Measurements from ENCODE around the gene OR14A16. TPM values are rescaled to one million over a fixed set of nuclear protein-coding genes. Genes with fewer than 3 reads are reported as not detected.

The OR14A16 gene
- total and polyA plus RNA-seq, 3 donors from 2014 or later, result 0.62 TPM; not detected in 2

- intact Hi-C loops (cut with DNase I; ENCODE audit: low total_unique reads), result no loop called here
- 31 to 34% methylated on average over 15 of the region's 15 CpGs for WGBS, 2 donors
- no peak for TF ChIP-seq POLR2A (IDR thresholded peaks at IDR 0.05)
- TF ChIP-seq CTCF (IDR thresholded peaks at IDR 0.05), result no peak
- peak overlapping the region; percentile 61 to 67 for H3K4me3 ChIP-seq
- H3K36me3 ChIP-seq (ENCODE audit: low read depth, missing control alignments), result no peaks in the 10 kb centered on the region
- no peaks in the 10 kb centered on the region for H3K4me1 ChIP-seq
- no peaks in the 10 kb centered on the region for H3K9me3 ChIP-seq
- H3K27ac ChIP-seq, result peak overlapping the region in 1 of 2 donors; percentile 56
- peak; percentile 20 for DNase-seq
- H3K27me3 ChIP-seq, result no peaks in the 10 kb centered on the region
These were observed 34.2 kb upstream of the OR14A16 start for GRCh38 chr1:247857985-247858619.

- H3K9me3 ChIP-seq, result no peaks in the 10 kb centered on the region
- WGBS, 2 donors, result 1 to 2% methylated on average over 14 to 86 of the region's 109 CpGs
- peak; percentile 63 for DNase-seq
- H3K4me1 ChIP-seq, result no peaks in the 10 kb centered on the region
- no peaks in the 10 kb centered on the region for H3K36me3 ChIP-seq (ENCODE audit: low read depth, missing control alignments)
- no peak for TF ChIP-seq POLR2A (IDR thresholded peaks at IDR 0.05)
- TF ChIP-seq CTCF (IDR thresholded peaks at IDR 0.05), result peak in 1 of 3 experiments; percentile 17
- peak within 1 kb of the TSS; percentile 61 to 67 for H3K4me3 ChIP-seq
- H3K27me3 ChIP-seq, result no peaks in the 10 kb centered on the region
- intact Hi-C loops (cut with DNase I; ENCODE audit: low total_unique reads), result no loop called here
- H3K27ac ChIP-seq, result peak within 1 kb of the TSS in 1 of 2 donors; percentile 56
These were observed 33.4 kb upstream of the OR14A16 start, which contains the start of gene TRIM58 for GRCh38 chr1:247857069-247857984. Gene TRIM58, plus strand, starts transcription at chr1:247857187. Its CDS starts 60 bp downstream, at chr1:247857247.

GRCh38 chr1:247855911-247856310 lies 32.0 kb upstream of the OR14A16 start:
- H3K27ac ChIP-seq, result no peak overlapping the region
- no peak for DNase-seq
- WGBS, 2 donors, result 69 to 77% methylated on average over 4 of the region's 4 CpGs
- no peak overlapping the region for H3K4me3 ChIP-seq
- intact Hi-C loops (cut with DNase I; ENCODE audit: low total_unique reads), result no loop called here
- no peaks in the 10 kb centered on the region for H3K36me3 ChIP-seq (ENCODE audit: low read depth, missing control alignments)
- H3K9me3 ChIP-seq, result no peaks in the 10 kb centered on the region
- TF ChIP-seq CTCF (IDR thresholded peaks at IDR 0.05), result no peak
- TF ChIP-seq POLR2A (IDR thresholded peaks at IDR 0.05), result no peak
- no peaks in the 10 kb centered on the region for H3K4me1 ChIP-seq
- H3K27me3 ChIP-seq, result no peaks in the 10 kb centered on the region

DNA sequence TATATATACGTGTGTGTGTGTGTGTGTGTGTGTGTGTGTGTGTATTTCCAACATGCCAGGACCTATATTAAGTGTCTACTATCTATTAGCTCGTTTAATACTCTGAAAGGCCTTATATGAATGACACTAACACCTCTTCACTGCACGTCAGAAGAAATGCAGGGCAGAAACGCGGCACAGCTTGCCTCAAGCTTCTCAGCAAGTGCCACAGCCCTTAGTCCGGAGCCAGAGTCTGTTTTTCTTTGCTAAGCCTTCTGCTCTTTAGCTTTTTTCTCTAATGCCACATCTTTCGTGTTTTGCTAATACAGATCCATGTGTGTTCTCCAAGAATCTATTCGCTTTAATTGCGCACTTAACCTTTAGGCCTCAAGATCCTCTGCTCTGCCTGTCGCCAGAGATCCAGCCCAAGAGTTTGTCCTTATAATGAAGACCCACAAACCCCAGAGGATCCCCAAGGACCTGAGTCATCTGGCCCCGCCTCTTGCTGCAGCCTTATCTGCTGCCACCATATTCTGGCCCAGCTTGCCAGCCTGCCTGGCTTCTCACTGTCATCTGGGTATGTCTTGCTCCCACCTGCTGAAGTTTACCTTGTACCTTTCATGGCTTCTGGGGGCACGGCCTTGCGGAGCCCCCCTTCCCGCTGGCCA lies 31.1 kb upstream of the OR14A16 start:
- no peak overlapping the region for H3K27ac ChIP-seq
- H3K4me1 ChIP-seq, result no peaks in the 10 kb centered on the region
- intact Hi-C loops (cut with DNase I; ENCODE audit: low total_unique reads), result no loop called here
- H3K9me3 ChIP-seq, result no peaks in the 10 kb centered on the region
- no peaks in the 10 kb centered on the region for H3K36me3 ChIP-seq (ENCODE audit: low read depth, missing control alignments)
- no peaks in the 10 kb centered on the region for H3K27me3 ChIP-seq
- DNase-seq, result no peak
- no peak overlapping the region for H3K4me3 ChIP-seq
- TF ChIP-seq POLR2A (IDR thresholded peaks at IDR 0.05), result no peak
- no peak for TF ChIP-seq CTCF (IDR thresholded peaks at IDR 0.05)
- WGBS, 2 donors, result 73 to 86% methylated on average over 14 of the region's 14 CpGs
